Activated T-cell treated with anti-CD3 and anti-CD28 coated beads for 4 hours (primary cell): ENCODE measurements around the gene STARD5.
"Not testable (repeated sequence)": the region's sequence is repeated elsewhere in the genome, so short reads cannot be mapped to it uniquely, and the experiment has no call there.

Experiments
- DNase-seq: peaks from one replicate; pipeline ENCODE4 v3.0.0-alpha.2; 2020

Gene STARD5

GRCh38 chr15:81336568-81336967 is 12.6 kb upstream of the STARD5 start:
- no peak for DNase-seq

GRCh38 chr15:81335631-81336030 is 11.7 kb upstream of the STARD5 start:
- DNase-seq: no peak

GRCh38 chr15:81334768-81335435 is 11.0 kb upstream of the STARD5 start:
- no peak for DNase-seq

- no peak for DNase-seq
These were observed 9.4 kb upstream of the STARD5 start for GRCh38 chr15:81333363-81333762.

- DNase-seq: no peak
These were observed 8.4 kb upstream of the STARD5 start for GRCh38 chr15:81332326-81332725.

GRCh38 chr15:81331600-81331999 is 7.7 kb upstream of the STARD5 start:
- DNase-seq: no peak

- not testable (repeated sequence) for DNase-seq
These were observed 7.2 kb upstream of the STARD5 start for GRCh38 chr15:81331141-81331540.

- no peak for DNase-seq
These were observed 6.6 kb upstream of the STARD5 start for GRCh38 chr15:81330366-81331090.

GRCh38 chr15:81329446-81329845 is 5.5 kb upstream of the STARD5 start:
- no peak for DNase-seq

GRCh38 chr15:81327516-81327915 is 3.6 kb upstream of the STARD5 start:
- no peak for DNase-seq

- no peak for DNase-seq
These were observed 2.7 kb upstream of the STARD5 start for GRCh38 chr15:81326466-81327212.

GRCh38 chr15:81323559-81323943 is 390 bp downstream of the STARD5 start:
- DNase-seq: no peak

- no peak for DNase-seq
These were observed 1.2 kb downstream of the STARD5 start for GRCh38 chr15:81322676-81323253.

GRCh38 chr15:81321667-81322066 is 2.3 kb downstream of the STARD5 start:
- no peak for DNase-seq

GRCh38 chr15:81317642-81318017 is 6.3 kb downstream of the STARD5 start:
- DNase-seq: no peak

- DNase-seq: no peak
These were observed 7.7 kb downstream of the STARD5 start for GRCh38 chr15:81316267-81316666.

- no peak for DNase-seq
These were observed 8.3 kb downstream of the STARD5 start for GRCh38 chr15:81315452-81316175.

- no peak for DNase-seq
These were observed 9.6 kb downstream of the STARD5 start for GRCh38 chr15:81314378-81314777.

GRCh38 chr15:81313686-81314085 is 10.3 kb downstream of the STARD5 start:
- no peak for DNase-seq

- no peak for DNase-seq
These were observed 11.0 kb downstream of the STARD5 start for GRCh38 chr15:81312790-81313543.

- DNase-seq: no peak
These were observed 12.0 kb downstream of the STARD5 start for GRCh38 chr15:81311752-81312464.
